Bone marrow (tissue), 2 donors: Measurements from ENCODE around the gene RIPK3.
A peak's percentile ranks its signal among the peaks of the same experiment; 100 is the strongest.
"Not testable (repeated sequence)": the region's sequence is repeated elsewhere in the genome, so short reads cannot be mapped to it uniquely, and the experiment has no call there.

Source experiments
- DNase-seq, 2 donors: peaks; one replicate each; lab custom pipeline; 2025; lab: John Stamatoyannopoulos, UW

RIPK3 gene

DNA sequence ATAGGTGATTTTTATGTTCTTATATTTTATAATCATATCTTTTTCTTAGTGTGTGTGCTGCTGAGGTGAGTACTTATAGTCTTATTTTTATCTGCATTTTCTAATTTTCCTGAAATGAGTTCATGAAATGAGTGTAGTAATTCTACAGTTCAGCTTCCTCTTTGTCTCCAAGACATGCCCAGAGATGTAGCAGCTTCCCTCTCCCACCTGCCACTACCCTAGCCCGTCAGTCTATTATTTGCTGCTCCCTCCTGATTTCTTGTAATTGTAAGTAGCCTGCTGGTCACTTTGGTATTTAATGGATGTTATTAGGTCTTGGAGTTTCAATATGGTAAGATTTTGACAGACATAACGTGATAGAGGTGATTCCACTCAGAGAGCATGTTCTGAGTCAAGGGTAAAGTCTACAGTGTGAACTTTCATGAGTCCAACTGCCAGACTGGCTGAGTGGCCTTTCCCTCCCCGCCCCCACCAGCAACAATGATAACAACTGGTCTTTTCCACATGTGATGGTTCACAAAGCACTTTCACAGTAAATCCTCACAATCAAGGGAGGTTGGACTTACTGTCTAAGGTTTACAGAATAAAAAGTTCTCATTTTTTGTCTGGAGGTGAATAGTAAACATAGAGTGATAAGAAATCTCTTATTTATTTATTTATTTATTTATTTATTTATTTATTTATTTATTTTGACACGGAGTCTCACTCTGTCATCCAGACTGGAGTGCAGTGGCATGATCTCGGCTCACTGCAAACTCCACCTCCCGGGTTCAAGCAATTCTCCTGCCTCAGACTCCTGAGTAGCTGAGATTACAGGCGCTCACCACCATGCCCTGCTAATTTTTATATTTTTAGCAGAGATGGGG, 4.2 kb upstream of the RIPK3 start:
- no peak for DNase-seq

DNA sequence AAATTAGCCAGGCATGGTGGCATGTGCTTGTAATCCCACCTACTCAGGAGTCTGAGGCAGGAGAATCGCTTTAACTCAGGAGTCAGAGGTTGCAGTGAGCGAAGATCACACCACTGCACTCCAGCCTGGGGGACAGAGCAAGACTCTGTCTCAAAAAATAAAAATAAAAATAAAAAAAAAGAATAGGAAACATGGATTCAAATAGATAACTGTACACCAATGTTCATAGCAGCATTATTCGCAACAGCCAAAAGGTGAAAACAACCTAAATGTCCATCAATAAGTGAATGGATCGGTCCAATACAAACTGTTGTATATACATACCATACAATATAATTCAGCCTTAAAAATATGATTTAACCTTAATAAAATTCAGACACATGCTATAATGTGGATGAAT, 3.1 kb upstream of the RIPK3 start:
- no peak for DNase-seq

DNA sequence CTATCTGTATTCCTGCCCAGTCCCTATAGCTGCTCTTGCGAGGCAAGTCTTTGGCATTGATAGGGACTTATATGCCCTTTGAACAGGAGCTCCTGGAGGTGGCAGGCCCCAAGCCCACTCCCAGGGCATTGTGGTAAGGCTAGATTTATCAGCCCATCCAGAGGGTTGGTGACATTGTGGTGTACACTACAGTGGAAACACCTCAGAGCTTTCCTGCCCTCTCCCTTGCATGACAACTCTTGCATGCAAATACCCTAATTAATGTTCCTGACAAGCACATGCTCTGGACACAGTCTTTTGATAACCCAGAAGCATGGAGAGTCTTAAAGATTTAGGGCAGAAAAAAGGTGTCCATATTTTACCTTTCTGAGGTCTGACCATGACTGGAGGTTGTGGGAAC, 815 bp upstream of the RIPK3 start:
- DNase-seq, result no peak

GRCh38 chr14:24338843-24339242, 948 bp downstream of the RIPK3 start:
- DNase-seq, result no peak

DNA sequence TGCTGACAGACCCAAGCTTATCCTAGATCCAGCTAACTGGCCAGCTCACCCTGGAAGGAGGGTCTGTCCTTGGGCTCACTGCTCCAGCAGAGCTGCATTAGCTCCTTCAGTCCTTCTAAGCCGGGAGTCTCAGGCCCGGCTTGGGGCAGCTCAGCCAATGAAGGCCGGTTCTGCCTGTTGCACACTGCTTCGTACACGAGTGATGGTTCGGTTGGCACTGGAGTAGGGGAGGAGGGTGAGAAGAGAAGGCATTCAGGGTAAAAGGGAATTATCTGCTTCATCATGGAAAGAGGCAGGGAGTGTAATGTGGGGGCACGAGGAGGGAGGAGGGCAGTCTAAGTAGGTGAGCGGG, 2.0 kb downstream of the RIPK3 start:
- DNase-seq, result no peak

- no peak for DNase-seq
These were observed 2.5 kb downstream of the RIPK3 start for GRCh38 chr14:24337144-24337823.

DNA sequence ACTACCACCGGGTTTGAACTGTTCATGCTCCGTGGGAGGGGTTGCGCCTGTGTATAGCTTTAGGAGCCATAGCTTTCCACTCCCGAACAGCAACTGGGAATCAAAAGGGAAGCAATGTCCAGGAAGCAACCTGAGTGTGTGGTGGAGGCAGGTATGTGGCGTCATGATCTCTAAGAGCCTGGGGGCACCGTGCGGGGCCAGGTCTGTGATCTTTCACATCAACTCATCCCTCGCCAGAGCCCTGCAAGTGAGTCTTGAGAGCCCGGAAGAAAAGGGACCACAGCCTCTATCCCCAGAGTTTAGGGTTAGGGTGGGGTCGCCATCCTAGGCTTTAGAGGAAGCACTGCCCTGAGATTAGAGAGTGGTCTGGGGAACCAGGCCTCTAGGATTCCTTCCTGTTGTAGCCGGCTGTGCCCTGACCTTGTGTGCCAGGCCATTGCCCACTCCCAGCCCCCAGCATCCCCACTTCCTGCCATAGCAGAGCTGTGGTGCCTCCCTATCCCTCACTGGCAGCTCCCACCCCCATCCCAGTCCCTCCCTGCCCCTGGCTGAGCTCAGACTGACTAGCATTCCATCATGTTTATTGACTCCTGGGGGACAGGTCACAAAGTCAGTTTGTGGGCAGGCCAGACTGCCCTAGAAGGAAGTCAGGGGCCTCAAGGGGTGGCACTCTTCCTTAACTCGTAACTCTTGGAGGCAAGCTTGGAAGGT, 4.2 kb downstream of the RIPK3 start:
- DNase-seq, result no peak

DNA sequence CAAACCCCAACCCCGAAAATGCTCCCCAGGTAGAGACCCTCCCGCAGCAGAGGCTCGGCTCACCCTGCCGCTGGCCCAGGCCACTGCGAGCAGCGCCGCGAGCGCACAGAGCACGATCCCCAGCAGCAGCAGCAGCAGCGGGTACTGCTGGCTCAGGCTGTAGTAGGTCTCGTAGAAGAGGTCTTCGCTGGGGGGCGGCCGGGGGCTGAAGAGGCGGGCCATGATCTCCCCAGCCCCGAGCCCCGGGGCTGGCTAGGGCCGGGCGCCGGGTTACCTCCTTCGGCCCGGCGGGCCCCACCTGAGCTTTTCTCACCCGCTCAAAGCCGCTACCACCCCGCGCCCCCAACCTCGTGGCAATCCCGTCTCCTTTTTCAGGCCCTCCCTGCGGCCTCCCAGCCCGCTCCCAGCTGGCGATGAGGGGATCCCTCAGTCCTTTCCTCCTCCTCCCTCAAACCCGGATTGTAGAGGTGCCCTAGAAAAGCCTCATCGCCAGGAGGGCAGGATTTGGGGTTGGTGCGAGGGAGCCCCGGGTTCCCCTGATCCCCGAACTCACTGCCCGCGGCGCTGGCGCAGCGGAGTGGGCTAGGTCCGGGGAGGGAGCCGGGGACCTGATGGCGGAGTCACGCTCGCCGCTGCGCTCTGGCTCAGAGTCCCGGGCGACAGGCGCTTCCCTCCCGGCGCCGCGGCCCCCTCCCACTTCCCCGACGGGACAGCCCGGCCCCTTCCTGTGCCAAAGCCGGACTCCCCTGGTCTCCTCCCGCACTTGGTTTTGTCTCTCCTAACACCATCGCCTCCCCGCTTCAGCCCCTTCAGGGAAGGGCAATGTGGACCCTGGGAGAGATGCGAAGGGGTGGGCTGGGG, 5.1 kb downstream of the RIPK3 start, which contains the start of gene ADCY4:
TSS of gene ADCY4 (minus strand) at position 641 of the 861 bp plus-strand sequence. CDS start at position 222, 419 bp downstream.
- DNase-seq, result no peak

DNA sequence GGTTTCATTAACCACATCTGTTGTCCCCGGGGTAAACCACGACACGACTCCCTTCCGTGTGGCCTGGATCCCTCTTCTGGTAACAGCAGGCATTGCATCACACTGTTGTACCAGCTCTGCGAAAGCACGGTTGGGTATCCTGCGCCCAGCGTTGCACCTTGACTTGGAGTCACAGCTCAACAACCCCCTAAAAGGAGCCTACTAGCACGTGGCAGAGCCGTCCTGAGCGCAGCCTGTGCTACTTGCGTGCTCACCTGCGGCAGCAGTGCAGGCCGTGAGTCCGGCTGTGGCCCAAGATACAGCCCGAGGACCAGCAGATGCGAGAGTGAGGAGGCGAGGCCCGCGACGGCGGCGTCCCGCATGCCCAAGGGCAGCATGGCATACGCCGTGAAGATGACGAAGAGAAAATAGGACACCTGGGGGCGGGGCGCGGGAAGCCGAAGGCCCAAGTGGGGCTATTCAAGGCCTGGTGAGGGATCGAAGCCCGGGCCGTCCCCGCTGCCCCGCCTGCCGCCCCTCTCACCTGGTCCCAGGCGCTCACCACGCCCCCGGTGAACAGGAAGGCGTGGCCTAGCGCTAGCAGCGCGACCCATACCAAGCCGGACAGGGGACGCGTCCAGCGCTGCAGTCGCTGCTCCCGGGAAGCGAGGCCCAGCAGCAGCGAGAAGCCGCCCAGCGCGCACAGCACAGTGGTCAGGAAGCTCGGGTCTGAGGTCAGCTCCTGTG, 7.4 kb downstream of the RIPK3 start:
- peak; percentile 30 to 63 for DNase-seq

DNA sequence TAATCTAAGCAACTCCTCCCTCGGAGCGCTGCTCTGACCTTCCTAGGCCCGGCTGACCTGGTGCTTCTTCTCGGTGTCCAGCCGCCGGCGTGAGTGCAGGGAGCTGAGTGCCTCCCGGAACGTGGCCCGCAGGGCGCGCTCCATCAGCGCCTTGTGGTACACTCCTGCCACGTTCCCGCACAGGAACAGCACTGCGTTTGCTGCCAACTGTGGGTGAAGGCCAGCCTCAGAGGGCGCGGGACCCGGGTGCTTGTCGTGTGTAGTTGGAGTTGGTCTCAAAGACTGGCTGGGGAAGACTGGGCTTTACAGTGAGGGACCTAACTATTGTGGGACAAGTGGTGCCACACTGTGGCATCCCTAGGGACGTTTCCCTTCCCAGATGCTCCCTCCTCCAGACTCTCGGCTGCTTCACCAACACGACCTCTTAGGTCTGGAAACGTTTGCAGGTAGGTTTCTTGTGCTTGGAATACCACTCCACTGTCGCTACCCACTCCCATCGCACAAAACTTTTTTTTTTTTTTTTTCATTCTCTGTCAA, 8.0 kb downstream of the RIPK3 start:
- DNase-seq, result no peak

- no peak for DNase-seq
These were observed 8.7 kb downstream of the RIPK3 start for GRCh38 chr14:24330973-24331674.

- DNase-seq, result peak in 1 of 2 donors; percentile 44
These were observed 10.1 kb downstream of the RIPK3 start for GRCh38 chr14:24329736-24330135.

DNA sequence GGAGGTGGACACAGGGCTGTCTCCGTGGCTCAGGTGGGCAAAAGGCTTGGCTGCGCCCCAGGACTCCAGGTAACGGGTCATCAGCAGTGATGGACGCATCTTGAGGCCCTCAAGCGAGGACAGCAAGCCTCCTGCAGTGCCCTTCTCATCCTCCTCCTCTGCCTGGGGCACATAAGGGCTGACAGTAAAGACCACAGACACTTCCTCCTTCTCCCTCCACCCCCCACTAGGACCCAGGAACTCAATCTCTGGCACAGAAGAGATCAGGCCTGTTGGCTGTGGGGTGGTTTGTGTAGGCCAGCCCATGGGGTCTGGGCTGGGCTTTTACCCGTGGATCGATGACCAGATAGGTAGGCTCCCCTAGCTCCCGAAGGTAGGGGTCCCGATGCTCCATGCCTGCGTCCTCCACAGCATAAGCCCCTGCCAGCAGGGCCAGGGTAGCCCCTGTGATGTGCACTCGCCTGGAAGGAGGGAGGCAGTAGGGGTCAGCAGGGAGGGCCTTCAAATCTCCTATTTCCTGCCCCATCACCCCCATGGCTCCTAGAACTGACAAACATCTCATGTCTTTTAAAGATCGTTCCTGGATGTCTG, 10.6 kb downstream of the RIPK3 start:
- no peak for DNase-seq

GRCh38 chr14:24327914-24328313, 11.9 kb downstream of the RIPK3 start:
- not testable (repeated sequence) for DNase-seq

- no peak for DNase-seq
These were observed 12.5 kb downstream of the RIPK3 start for GRCh38 chr14:24327303-24327702.

DNA sequence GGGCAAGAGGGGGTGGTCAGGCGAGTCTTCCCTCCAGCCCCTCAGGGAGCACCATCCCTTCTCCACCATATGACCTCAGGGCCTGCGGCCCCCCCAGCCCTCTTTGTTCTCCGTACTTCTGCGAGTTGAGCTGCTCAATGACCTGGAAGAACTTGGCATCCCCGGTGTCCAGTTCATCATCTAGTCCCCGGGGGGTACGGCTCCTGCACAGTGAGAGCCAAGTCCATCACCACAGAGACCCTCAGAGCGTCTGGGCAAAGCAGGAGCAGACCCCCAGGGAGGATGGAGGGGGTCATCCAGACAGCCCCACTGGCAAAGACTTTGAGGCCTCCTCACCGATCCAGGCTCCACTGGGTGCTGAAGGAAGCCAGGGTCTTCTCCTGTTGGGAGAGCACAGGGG, 13.8 kb downstream of the RIPK3 start:
- DNase-seq, result no peak

- DNase-seq, result no peak
These were observed 14.7 kb downstream of the RIPK3 start for GRCh38 chr14:24325041-24325530.

DNA sequence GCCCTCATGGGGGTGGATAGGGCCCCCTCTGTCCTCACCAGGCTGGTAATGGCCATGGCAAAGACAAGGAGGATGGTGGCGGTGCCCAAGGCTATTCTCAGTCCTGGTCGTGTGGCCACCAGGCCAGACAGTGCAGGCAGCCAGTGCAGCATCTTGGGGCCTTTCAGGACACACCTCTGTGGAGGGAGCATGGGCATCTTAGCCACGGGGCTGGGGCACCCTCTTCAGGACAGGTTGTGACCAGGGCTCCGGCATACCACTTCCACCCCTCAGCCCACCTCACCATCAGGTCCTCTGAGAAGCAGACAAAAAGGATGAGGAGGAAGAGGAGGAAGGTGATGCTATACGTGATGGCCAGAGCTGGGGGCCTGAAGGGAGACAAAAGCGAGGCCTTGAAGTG, 15.8 kb downstream of the RIPK3 start:
- no peak for DNase-seq

- no peak for DNase-seq
These were observed 16.4 kb downstream of the RIPK3 start for GRCh38 chr14:24323341-24323740.

- DNase-seq, result no peak
These were observed 17.1 kb downstream of the RIPK3 start for GRCh38 chr14:24322672-24323071.
